22Rv1 (cell line): Measurements from ENCODE around the gene GSC.

Experiments used
- CTCF ChIP-seq: fragments of 450-650 bp; IDR thresholded peaks from 2 replicates; pipeline ENCODE4 v1.5.1; 2017; ENCODE audit warnings: mild to moderate bottlenecking
- ZFX ChIP-seq: fragments of 450-650 bp; IDR thresholded peaks from 2 replicates; pipeline ENCODE4 v1.6.1; 2017; ENCODE audit warnings: antibody characterized with exemption, borderline replicate concordance

- no peak for TF ChIP-seq CTCF
- TF ChIP-seq ZFX, result no peak
These were observed 44.9 kb downstream of the GSC start for GRCh38 chr14:94724993-94725392.
